ENCODE data around the gene GAREM1. TPM values are rescaled to one million over a fixed set of nuclear protein-coding genes. Genes with fewer than 3 reads are reported as not detected.

GAREM1 gene
- total RNA-seq, 4 donors from 2014 or later = 42.9 to 70.8 (median 52.6) TPM

DNA sequence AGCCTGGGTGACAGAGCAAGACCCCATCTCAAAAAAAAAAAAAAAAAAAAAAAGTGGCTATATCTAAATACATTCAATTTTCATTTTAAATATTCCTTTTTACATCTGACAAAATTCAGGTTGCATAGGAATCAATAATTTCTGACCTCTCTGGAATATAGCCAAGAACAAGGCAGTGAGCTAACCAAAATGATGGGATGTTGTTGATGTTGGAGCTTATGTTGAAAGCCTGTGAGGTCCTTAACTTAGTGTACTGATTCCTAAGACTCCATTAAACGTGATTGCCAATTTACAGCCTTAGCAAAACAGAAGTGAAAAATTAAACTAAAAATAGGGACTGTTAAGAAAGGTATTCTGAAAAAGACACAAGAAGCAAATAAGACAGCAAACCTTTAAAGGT, 171.2 kb downstream of the GAREM1 start:
- H3K4me1 ChIP-seq = peaks cover 19% of the 10 kb centered on the region
- no peaks in the 10 kb centered on the region for H3K27me3 ChIP-seq
- WGBS = 81% methylated on average over 1 of the region's 1 CpG
- H3K4me3 ChIP-seq = no peak overlapping the region
- no peak for DNase-seq (ENCODE audit: low spot score in 2 of 2)
- TF ChIP-seq EP300 (IDR thresholded peaks at IDR 0.05) (no peak), POLR2A (IDR thresholded peaks at IDR 0.05) (no peak), POLR2AphosphoS5 (IDR thresholded peaks at IDR 0.05) (no peak)
- TF ChIP-seq, protein P1, sequence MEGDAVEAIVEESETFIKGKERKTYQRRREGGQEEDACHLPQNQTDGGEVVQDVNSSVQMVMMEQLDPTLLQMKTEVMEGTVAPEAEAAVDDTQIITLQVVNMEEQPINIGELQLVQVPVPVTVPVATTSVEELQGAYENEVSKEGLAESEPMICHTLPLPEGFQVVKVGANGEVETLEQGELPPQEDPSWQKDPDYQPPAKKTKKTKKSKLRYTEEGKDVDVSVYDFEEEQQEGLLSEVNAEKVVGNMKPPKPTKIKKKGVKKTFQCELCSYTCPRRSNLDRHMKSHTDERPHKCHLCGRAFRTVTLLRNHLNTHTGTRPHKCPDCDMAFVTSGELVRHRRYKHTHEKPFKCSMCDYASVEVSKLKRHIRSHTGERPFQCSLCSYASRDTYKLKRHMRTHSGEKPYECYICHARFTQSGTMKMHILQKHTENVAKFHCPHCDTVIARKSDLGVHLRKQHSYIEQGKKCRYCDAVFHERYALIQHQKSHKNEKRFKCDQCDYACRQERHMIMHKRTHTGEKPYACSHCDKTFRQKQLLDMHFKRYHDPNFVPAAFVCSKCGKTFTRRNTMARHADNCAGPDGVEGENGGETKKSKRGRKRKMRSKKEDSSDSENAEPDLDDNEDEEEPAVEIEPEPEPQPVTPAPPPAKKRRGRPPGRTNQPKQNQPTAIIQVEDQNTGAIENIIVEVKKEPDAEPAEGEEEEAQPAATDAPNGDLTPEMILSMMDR (IDR thresholded peaks at IDR 0.05) = no peak
- no peaks in the 10 kb centered on the region for H3K9me3 ChIP-seq
- no peaks in the 10 kb centered on the region for H3K36me3 ChIP-seq
- no peak overlapping the region for H3K27ac ChIP-seq

DNA sequence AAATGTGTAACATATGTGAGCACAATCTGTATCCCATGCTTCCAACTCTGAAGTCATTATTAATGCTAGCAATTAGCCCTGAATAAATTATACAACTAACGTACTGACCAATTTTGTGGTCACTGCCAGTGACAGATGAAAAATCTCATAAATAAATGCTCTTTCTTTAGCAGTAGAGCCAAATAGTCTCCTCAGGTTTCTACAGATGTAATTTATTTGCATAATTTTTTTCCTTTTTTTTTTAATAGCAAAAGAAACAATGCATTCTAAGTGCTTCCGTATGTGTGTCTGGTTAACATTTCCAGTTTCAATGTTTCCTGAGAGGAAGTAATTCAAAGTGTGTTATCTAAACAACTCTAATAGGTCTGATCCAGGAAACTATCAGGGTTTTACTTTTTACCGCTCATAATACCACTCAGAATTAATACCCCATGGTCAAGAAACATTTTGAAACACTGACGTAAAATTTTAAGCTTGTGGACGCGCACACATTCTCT, 172.5 kb downstream of the GAREM1 start:
- 46% methylated on average over 6 of the region's 6 CpGs for WGBS
- H3K27me3 ChIP-seq = no peaks in the 10 kb centered on the region
- peaks cover 19% of the 10 kb centered on the region for H3K4me1 ChIP-seq
- DNase-seq (ENCODE audit: low spot score in 2 of 2) = no peak
- H3K4me3 ChIP-seq = no peak overlapping the region
- no peaks in the 10 kb centered on the region for H3K36me3 ChIP-seq
- no peaks in the 10 kb centered on the region for H3K9me3 ChIP-seq
- H3K27ac ChIP-seq = no peak overlapping the region
- TF ChIP-seq POLR2AphosphoS5 (IDR thresholded peaks at IDR 0.05) (no peak), POLR2A (IDR thresholded peaks at IDR 0.05) (no peak), EP300 (IDR thresholded peaks at IDR 0.05) (no peak)
- TF ChIP-seq, protein P1 (IDR thresholded peaks at IDR 0.05) = no peak

- H3K27me3 ChIP-seq = no peaks in the 10 kb centered on the region
- WGBS = 61% methylated on average over 5 of the region's 5 CpGs
- H3K4me1 ChIP-seq = peaks cover 19% of the 10 kb centered on the region
- H3K4me3 ChIP-seq = no peak overlapping the region
- TF ChIP-seq, protein P1 (IDR thresholded peaks at IDR 0.05) = no peak
- no peaks in the 10 kb centered on the region for H3K36me3 ChIP-seq
- no peak for DNase-seq (ENCODE audit: low spot score in 2 of 2)
- no peaks in the 10 kb centered on the region for H3K9me3 ChIP-seq
- no peak overlapping the region for H3K27ac ChIP-seq
These were observed 173.0 kb downstream of the GAREM1 start for GRCh38 chr18:32297579-32298170.

DNA sequence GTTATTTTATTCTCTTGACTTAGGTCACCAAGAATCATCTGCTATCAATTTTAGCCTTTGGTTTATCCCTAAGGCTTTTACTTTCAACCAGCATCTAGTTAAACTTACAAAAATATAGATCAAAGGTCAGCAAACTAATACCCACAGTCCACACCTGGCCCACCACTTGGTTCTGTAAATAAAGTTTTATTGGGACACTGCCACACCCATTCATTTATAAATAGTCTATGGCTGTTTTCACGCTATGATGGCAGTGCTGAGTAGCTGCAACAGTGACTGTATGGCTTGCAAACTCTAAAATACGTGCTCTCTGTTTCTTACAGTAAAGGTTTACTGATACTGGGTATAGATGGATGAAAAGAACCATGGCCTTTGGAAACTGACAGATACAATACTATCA, 173.8 kb downstream of the GAREM1 start:
- WGBS = 90% methylated on average over 2 of the region's 2 CpGs
- no peak for TF ChIP-seq EP300 (IDR thresholded peaks at IDR 0.05)
- TF ChIP-seq POLR2AphosphoS5 (IDR thresholded peaks at IDR 0.05) = no peak
- TF ChIP-seq, protein P1 (IDR thresholded peaks at IDR 0.05) = no peak
- no peak for TF ChIP-seq POLR2A (IDR thresholded peaks at IDR 0.05)
- H3K36me3 ChIP-seq = no peaks in the 10 kb centered on the region
- H3K27me3 ChIP-seq = no peaks in the 10 kb centered on the region
- DNase-seq (ENCODE audit: low spot score in 2 of 2) = no peak
- no peak overlapping the region for H3K4me3 ChIP-seq
- H3K9me3 ChIP-seq = no peaks in the 10 kb centered on the region
- H3K27ac ChIP-seq = no peak overlapping the region
- H3K4me1 ChIP-seq = peaks cover 17% of the 10 kb centered on the region

DNA sequence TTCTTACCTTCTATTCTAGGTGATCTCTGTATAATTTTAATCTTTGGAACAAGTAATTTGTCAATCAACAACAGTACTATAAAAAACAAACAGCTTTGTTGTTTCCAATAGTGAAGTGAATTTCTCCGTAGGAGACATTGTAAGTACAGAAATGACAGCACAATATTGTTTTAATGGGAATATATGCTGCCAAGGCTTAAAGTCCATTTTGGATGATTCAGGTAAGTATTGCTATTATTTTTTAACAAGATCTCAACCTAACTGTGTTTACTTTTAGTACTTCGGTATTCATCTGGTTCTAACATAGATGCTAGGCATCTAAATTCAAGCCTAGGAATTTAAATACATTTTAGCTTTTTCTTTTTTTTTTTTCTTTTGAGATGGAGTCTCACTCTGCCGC, 175.1 kb downstream of the GAREM1 start:
- Histone ChIP-seq H3K9me3 (no peaks in the 10 kb centered on the region), H3K27ac (no peak overlapping the region), H3K27me3 (no peaks in the 10 kb centered on the region), H3K4me3 (no peak overlapping the region), H3K36me3 (no peaks in the 10 kb centered on the region), H3K4me1 (peaks cover 9% of the 10 kb centered on the region)
- 95% methylated on average over 3 of the region's 3 CpGs for WGBS
- TF ChIP-seq POLR2A (IDR thresholded peaks at IDR 0.05) (no peak), POLR2AphosphoS5 (IDR thresholded peaks at IDR 0.05) (no peak), EP300 (IDR thresholded peaks at IDR 0.05) (no peak)
- TF ChIP-seq, protein P1 (IDR thresholded peaks at IDR 0.05) = no peak
- DNase-seq (ENCODE audit: low spot score in 2 of 2) = no peak
